CD4-positive, alpha-beta T cell (primary cell): Measurements from ENCODE around the gene EDEM1. TPM values are rescaled to one million over a fixed set of nuclear protein-coding genes. Genes with fewer than 3 reads are reported as not detected.
A peak's percentile ranks its signal among the peaks of the same experiment; 100 is the strongest.

Experiments
- ATAC-seq: fragments of 200-7000 bp; cut with Tn5 transposase; one replicate; pipeline ENCODE4 v1.10.0; 2022; ENCODE audit warnings: mild to moderate bottlenecking; ENCODE audit not compliant: poor library complexity
- CTCF ChIA-PET: fragments of 350-600 bp; sonication (Branson Sonifier 250); formaldehyde crosslinking; loops from one replicate; lab custom pipeline; 2021; ENCODE audit warnings: antibody characterized with exemption, inconsistent platforms; lab: Charles Lee
- POLR2A ChIA-PET: fragments of 350-600 bp; sonication (Branson Sonifier 250); formaldehyde crosslinking; loops from one replicate; lab custom pipeline; 2021; ENCODE audit warnings: antibody characterized with exemption, inconsistent platforms; lab: Charles Lee
- DNase-seq, 14 experiments: peaks; one replicate each; pipeline ENCODE4 v3.0.0-alpha.2; 2013 to 2020; ENCODE audit warnings: mixed read lengths in 2 of 14
- H3K27ac ChIP-seq, 2 donors: one replicate each; pipeline versions ENCODE4 v1.5.1 to v1.7.0; 2013; ENCODE audit warnings: low read length in 2 of 2, low read depth in 1 of 2, mild to moderate bottlenecking in 1 of 2
- H3K27me3 ChIP-seq, 2 experiments: 1 replicate in 1 of 2; 2 replicates in 1 of 2; pipeline versions ENCODE4 v1.6.1 to v1.7.0; 2013; ENCODE audit warnings: low read length in 2 of 2, control low read depth in 1 of 2, mild to moderate bottlenecking in 1 of 2, moderate library complexity in 1 of 2; ENCODE audit not compliant: insufficient read depth in 2 of 2, control insufficient read depth in 1 of 2
- H3K36me3 ChIP-seq: one replicate; pipeline ENCODE4 v1.6.1; 2013; ENCODE audit warnings: low read length, control low read depth; ENCODE audit not compliant: insufficient read depth
- H3K4me1 ChIP-seq: one replicate; pipeline ENCODE4 v1.6.1; 2013; ENCODE audit warnings: low read length, control low read depth; ENCODE audit not compliant: insufficient read depth
- H3K4me3 ChIP-seq: one replicate; pipeline ENCODE4 v1.5.1; 2013; ENCODE audit warnings: mild to moderate bottlenecking, low read length, moderate library complexity
- H3K9me3 ChIP-seq, 2 experiments: 1 replicate in 1 of 2; 2 replicates in 1 of 2; pipeline versions ENCODE4 v1.6.1 to v1.7.0; 2013; ENCODE audit warnings: low read length in 2 of 2, mild to moderate bottlenecking in 2 of 2, control low read depth in 1 of 2, moderate library complexity in 1 of 2; ENCODE audit not compliant: control insufficient read depth in 1 of 2, insufficient read depth in 1 of 2
- H3K27ac Mint-ChIP-seq: one replicate; pipeline ENCODE4 v1.8.0; 2020; ENCODE audit warnings: mixed read lengths
- H3K27me3 Mint-ChIP-seq: one replicate; pipeline ENCODE4 v1.8.0; 2021; ENCODE audit warnings: mixed read lengths
- H3K36me3 Mint-ChIP-seq: one replicate; pipeline ENCODE4 v1.8.0; 2021; ENCODE audit warnings: low read depth, mixed read lengths
- H3K4me1 Mint-ChIP-seq: one replicate; pipeline ENCODE4 v1.8.0; 2021; ENCODE audit warnings: low read depth, mixed read lengths
- H3K4me3 Mint-ChIP-seq: one replicate; pipeline ENCODE4 v1.8.0; 2020; ENCODE audit warnings: mild to moderate bottlenecking, mixed read lengths
- H3K9me3 Mint-ChIP-seq: one replicate; pipeline ENCODE4 v1.8.0; 2020; ENCODE audit warnings: mixed read lengths
- CTCF ChIP-seq: fragments of 200-600 bp; IDR thresholded peaks from one replicate; pipeline ENCODE4 v1.8.0; 2022; ENCODE audit warnings: antibody characterized with exemption, mild to moderate bottlenecking
- intact Hi-C, 2 experiments: fragments of 100-400 bp; cut with DNase I in 1 of 2; cut with micrococcal nuclease in 1 of 2; formaldehyde crosslinking; loops; one replicate each; pipeline versions ENCODE4 v1.15.1 to v1.9.0; 2023 to 2025; cut with DNase I, micrococcal nuclease
- total RNA-seq, 174 experiments: library from RNA in 2 of 174; stranded (reverse) in 2 of 174; gene quantifications; one replicate each; pipeline ENCODE4 v1.2.3 and lab custom pipeline; 2021 to 2026

EDEM1 gene
- total RNA-seq, 2 experiments from 2014 or later, result 106 to 114 TPM

DNA sequence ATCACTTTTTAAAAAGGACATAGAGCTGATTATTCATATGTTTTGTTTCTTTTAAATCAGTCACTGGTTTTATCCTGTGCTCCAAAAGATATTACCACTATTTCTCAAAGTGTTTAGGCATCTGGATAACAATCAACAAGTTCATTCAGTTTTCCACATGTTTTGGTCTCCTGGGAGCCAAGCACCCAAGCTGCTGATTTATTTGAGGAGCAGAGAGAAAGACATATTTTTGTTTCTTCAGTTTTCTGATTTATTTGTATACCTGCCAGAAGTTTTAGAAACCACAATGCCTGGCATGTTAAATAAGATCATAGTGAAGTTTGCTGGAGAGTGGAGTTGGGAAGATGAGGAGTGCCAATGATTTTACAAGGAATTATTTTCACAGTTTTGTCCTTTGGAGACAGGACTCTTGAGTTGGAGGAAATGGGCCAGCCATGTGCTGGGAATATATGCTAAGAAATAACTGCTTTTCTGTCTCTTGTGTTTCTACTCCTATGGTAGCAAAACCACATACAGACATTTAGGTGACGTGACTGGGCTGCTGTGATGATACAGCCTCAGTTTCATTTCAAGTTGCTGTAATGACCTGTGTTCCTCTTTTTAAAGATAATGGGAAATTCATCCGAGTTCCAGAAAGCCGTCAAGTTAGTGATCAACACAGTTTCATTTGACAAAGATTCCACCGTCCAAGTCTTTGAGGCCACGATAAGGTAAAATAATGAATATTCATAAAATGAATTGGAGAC lies 11.7 kb downstream of the EDEM1 start:
- peaks cover 4% of the 10 kb centered on the region for H3K9me3 Mint-ChIP-seq
- H3K27ac ChIP-seq, result peak overlapping the region; percentile 48 to 71
- no peaks in the 10 kb centered on the region for H3K9me3 ChIP-seq
- no peaks in the 10 kb centered on the region for H3K27me3 Mint-ChIP-seq
- H3K27me3 ChIP-seq, result no peaks in the 10 kb centered on the region
- H3K4me3 ChIP-seq, result no peak overlapping the region
- ChIA-PET POLR2A (interaction anchor here (3.0 to 5.3 kb wide), 2 partner anchors 12 to 17 kb away, joined by 17 to 185 read pairs; partner anchors contain the start of gene EDEM1), CTCF (interaction anchor here (1.2 to 2.8 kb wide), 2 partner anchors 12 to 63 kb away, joined by 3 to 12 read pairs; partner anchors contain the start of gene EDEM1)
- intact Hi-C loops, result loop anchor here (10.0 kb wide), 2 partner anchors 214 to 364 kb away; no protein-coding TSS in a partner anchor
- peak overlapping the region; percentile 87 for H3K27ac Mint-ChIP-seq
- peak overlapping the region; percentile 2 for H3K4me3 Mint-ChIP-seq
- peaks cover 55% of the 10 kb centered on the region for H3K4me1 ChIP-seq
- no peak for TF ChIP-seq CTCF
- ATAC-seq (no peak), DNase-seq (peak in 2 of 14 experiments; percentile 62 to 63)
- H3K36me3 Mint-ChIP-seq, result peaks cover 92% of the 10 kb centered on the region
- H3K4me1 Mint-ChIP-seq, result peaks cover 75% of the 10 kb centered on the region
- peaks cover 50% of the 10 kb centered on the region for H3K36me3 ChIP-seq

DNA sequence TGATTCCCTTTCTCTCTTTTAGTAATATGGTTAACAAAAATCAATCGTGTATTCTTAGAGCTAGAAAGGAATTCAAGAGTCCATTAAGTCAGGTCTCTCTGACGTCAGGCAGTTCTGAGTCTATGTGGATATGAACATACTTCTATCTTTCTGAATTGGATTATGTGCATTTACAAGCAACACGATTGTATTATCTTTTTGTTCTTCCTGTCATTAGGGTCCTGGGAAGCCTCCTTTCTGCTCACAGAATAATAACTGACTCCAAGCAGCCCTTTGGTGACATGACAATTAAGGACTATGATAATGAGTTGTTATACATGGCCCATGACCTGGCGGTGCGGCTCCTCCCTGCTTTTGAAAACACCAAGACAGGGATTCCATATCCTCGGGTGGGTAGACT lies 14.0 kb downstream of the EDEM1 start:
- H3K9me3 ChIP-seq, result no peaks in the 10 kb centered on the region
- ChIA-PET CTCF (no interaction called here), POLR2A (interaction anchor here (1.0 kb wide), 1 partner anchor 13 kb away, joined by 3 read pairs; no protein-coding TSS in a partner anchor)
- H3K4me3 Mint-ChIP-seq, result no peak overlapping the region
- no peak for ATAC-seq
- H3K27ac ChIP-seq, result no peak overlapping the region
- H3K4me1 Mint-ChIP-seq, result peaks cover 51% of the 10 kb centered on the region
- H3K4me3 ChIP-seq, result no peak overlapping the region
- peaks cover 4% of the 10 kb centered on the region for H3K9me3 Mint-ChIP-seq
- TF ChIP-seq CTCF, result no peak
- no peaks in the 10 kb centered on the region for H3K27me3 ChIP-seq
- no peaks in the 10 kb centered on the region for H3K27me3 Mint-ChIP-seq
- H3K27ac Mint-ChIP-seq, result peak overlapping the region; percentile 32
- no peak for DNase-seq
- intact Hi-C loops, result no loop called here
- peaks cover 71% of the 10 kb centered on the region for H3K36me3 ChIP-seq
- peaks cover 39% of the 10 kb centered on the region for H3K4me1 ChIP-seq
- peaks cover 94% of the 10 kb centered on the region for H3K36me3 Mint-ChIP-seq

- peaks cover 78% of the 10 kb centered on the region for H3K36me3 ChIP-seq
- H3K4me1 Mint-ChIP-seq, result peaks cover 44% of the 10 kb centered on the region
- peak overlapping the region; percentile 32 for H3K27ac Mint-ChIP-seq
Observed at GRCh38 chr3:5202222-5202621, 14.7 kb downstream of the EDEM1 start.

More at GRCh38 chr3:5202222-5202621, 14.7 kb downstream of the EDEM1 start:
- Histone ChIP-seq H3K27ac (no peak overlapping the region), H3K4me3 (no peak overlapping the region), H3K4me1 (peaks cover 32% of the 10 kb centered on the region), H3K9me3 (no peaks in the 10 kb centered on the region), H3K27me3 (no peaks in the 10 kb centered on the region)
- no peak for ATAC-seq
- intact Hi-C loops, result no loop called here
- DNase-seq, result no peak
- Mint-ChIP-seq H3K4me3 (no peak overlapping the region), H3K9me3 (peaks cover 1% of the 10 kb centered on the region), H3K27me3 (no peaks in the 10 kb centered on the region), H3K36me3 (peaks cover 94% of the 10 kb centered on the region)
- ChIA-PET POLR2A (no interaction called here), CTCF (no interaction called here)
- no peak for TF ChIP-seq CTCF
